CD4-positive, CD25-positive, alpha-beta regulatory T cell (primary cell): Measurements from ENCODE around the gene TLK1. TPM values are rescaled to one million over a fixed set of nuclear protein-coding genes. Genes with fewer than 3 reads are reported as not detected.

ENCODE experiments used
- ATAC-seq, 2 donors: fragments of 150-1000 bp; cut with Tn5 transposase; one replicate each; pipeline ENCODE4 v1.10.0; 2021; ENCODE audit warnings: low read depth in 2 of 2, moderate number of reproducible peaks in 2 of 2, moderate library complexity in 1 of 2
- DNase-seq, 3 donors: peaks; one replicate each; pipeline versions ENCODE4 v3.0.0 to v3.0.0-alpha.2; 2012 to 2022; ENCODE audit warnings: mixed read lengths in 1 of 3
- H3K27ac ChIP-seq: one replicate; pipeline ENCODE4 v1.7.0; 2013; ENCODE audit warnings: mild to moderate bottlenecking, low read length; ENCODE audit not compliant: insufficient read depth, poor library complexity, severe bottlenecking
- H3K27me3 ChIP-seq: one replicate; pipeline ENCODE4 v1.7.0; 2013; ENCODE audit warnings: low read length; ENCODE audit not compliant: control insufficient read depth, insufficient read depth
- H3K36me3 ChIP-seq: one replicate; pipeline ENCODE4 v1.7.0; 2013; ENCODE audit warnings: mild to moderate bottlenecking, low read length, moderate library complexity; ENCODE audit not compliant: control insufficient read depth, insufficient read depth
- H3K4me1 ChIP-seq: 2 replicates; pipeline ENCODE4 v1.7.0; 2013; ENCODE audit warnings: mild to moderate bottlenecking, low read length; ENCODE audit not compliant: insufficient read depth, control insufficient read depth, poor library complexity, severe bottlenecking
- H3K4me3 ChIP-seq: one replicate; pipeline ENCODE4 v1.7.0; 2013; ENCODE audit warnings: low read depth, mild to moderate bottlenecking, low read length, moderate library complexity
- H3K9me3 ChIP-seq, 2 experiments: 1 replicate in 1 of 2; 2 replicates in 1 of 2; pipeline ENCODE4 v1.7.0; 2013; ENCODE audit warnings: low read length in 2 of 2, mild to moderate bottlenecking in 1 of 2, moderate library complexity in 1 of 2; ENCODE audit not compliant: control insufficient read depth in 2 of 2
- H3K27ac Mint-ChIP-seq, 3 donors: one replicate each; pipeline ENCODE4 v1.8.0; 2020 to 2022; ENCODE audit warnings: mild to moderate bottlenecking in 3 of 3, mixed read lengths in 3 of 3, moderate library complexity in 2 of 3
- H3K27me3 Mint-ChIP-seq: one replicate; pipeline ENCODE4 v1.8.0; 2022; ENCODE audit warnings: mild to moderate bottlenecking, mixed read lengths
- H3K36me3 Mint-ChIP-seq: one replicate; pipeline ENCODE4 v1.8.0; 2020; ENCODE audit warnings: mixed read lengths
- H3K4me1 Mint-ChIP-seq, 4 donors: one replicate each; pipeline ENCODE4 v1.8.0; 2020 to 2022; ENCODE audit warnings: mixed read lengths in 4 of 4, mild to moderate bottlenecking in 1 of 4
- H3K4me3 Mint-ChIP-seq, 4 donors: one replicate each; pipeline ENCODE4 v1.8.0; 2020 to 2022; ENCODE audit warnings: mild to moderate bottlenecking in 4 of 4, mixed read lengths in 4 of 4, moderate library complexity in 3 of 4
- H3K9me3 Mint-ChIP-seq, 7 donors: one replicate each; pipeline ENCODE4 v1.8.0; 2020 to 2022; ENCODE audit warnings: mixed read lengths in 7 of 7, mild to moderate bottlenecking in 3 of 7, moderate library complexity in 2 of 7
- polyA plus RNA-seq, 4 donors: library from polyadenylated mRNA; unstranded; fragments of 300-500 nt; fragmentation: Illumina TruSeq; gene quantifications; one replicate each; pipeline ENCODE4 v1.2.3, GENCODE V29; 2021
- total RNA-seq: library from RNA; stranded (reverse); gene quantifications from one replicate; pipeline ENCODE4 v1.2.3, GENCODE V29; 2022

The TLK1 gene
- total and polyA plus RNA-seq, 5 donors from 2014 or later: 33.9 to 179 (median 54.4) TPM

GRCh38 chr2:170973492-170974303, 187.0 kb downstream of the TLK1 start:
- Histone ChIP-seq H3K27me3 (no peaks in the 10 kb centered on the region), H3K36me3 (no peaks in the 10 kb centered on the region), H3K27ac (no peak overlapping the region), H3K4me3 (peak overlapping the region; percentile 41), H3K4me1 (peaks cover 14% of the 10 kb centered on the region), H3K9me3 (no peaks in the 10 kb centered on the region)
- Mint-ChIP-seq H3K27ac (peak overlapping the region in 2 of 3 donors; percentile 68 to 71), H3K4me1 (peaks cover 0 to 11% (median 4%) of the 10 kb centered on the region in 4 donors), H3K27me3 (no peaks in the 10 kb centered on the region), H3K4me3 (peak overlapping the region; percentile 83 to 88 (median 85)), H3K36me3 (no peaks in the 10 kb centered on the region), H3K9me3 (no peaks in the 10 kb centered on the region)
- peak; percentile 78 to 86 (median 81) for DNase-seq
- peak; percentile 98 for ATAC-seq

GRCh38 chr2:170973225-170973491, 187.5 kb downstream of the TLK1 start:
- Histone ChIP-seq H3K27me3 (no peaks in the 10 kb centered on the region), H3K36me3 (no peaks in the 10 kb centered on the region), H3K27ac (no peak overlapping the region), H3K4me1 (peaks cover 14% of the 10 kb centered on the region), H3K4me3 (peak overlapping the region; percentile 15), H3K9me3 (no peaks in the 10 kb centered on the region)
- no peak for DNase-seq
- no peaks in the 10 kb centered on the region for H3K36me3 Mint-ChIP-seq
- H3K4me1 Mint-ChIP-seq: peaks cover 0 to 11% (median 4%) of the 10 kb centered on the region in 4 donors
- H3K9me3 Mint-ChIP-seq: no peaks in the 10 kb centered on the region
- H3K27ac Mint-ChIP-seq: peak overlapping the region in 1 of 3 donors; percentile 35
- ATAC-seq: no peak
- H3K27me3 Mint-ChIP-seq: no peaks in the 10 kb centered on the region
- peak overlapping the region; percentile 65 to 83 (median 78) for H3K4me3 Mint-ChIP-seq

GRCh38 chr2:170972296-170973224, 188.1 kb downstream of the TLK1 start:
- H3K27me3 ChIP-seq: no peaks in the 10 kb centered on the region
- Mint-ChIP-seq H3K36me3 (no peaks in the 10 kb centered on the region), H3K9me3 (no peaks in the 10 kb centered on the region), H3K4me3 (peak overlapping the region; percentile 65 to 83 (median 78)), H3K27ac (peak overlapping the region in 2 of 3 donors; percentile 20 to 35), H3K4me1 (peaks cover 0 to 11% (median 4%) of the 10 kb centered on the region in 4 donors), H3K27me3 (no peaks in the 10 kb centered on the region)
- DNase-seq: peak in 1 of 3 donors; percentile 16
- H3K4me3 ChIP-seq: peak overlapping the region; percentile 15
- H3K4me1 ChIP-seq: peaks cover 14% of the 10 kb centered on the region
- no peaks in the 10 kb centered on the region for H3K9me3 ChIP-seq
- ATAC-seq: no peak
- H3K36me3 ChIP-seq: peaks cover 4% of the 10 kb centered on the region
- no peak overlapping the region for H3K27ac ChIP-seq

- peaks cover 9% of the 10 kb centered on the region for H3K36me3 Mint-ChIP-seq
- H3K4me1 ChIP-seq: peaks cover 14% of the 10 kb centered on the region
- no peak overlapping the region for H3K27ac Mint-ChIP-seq
- H3K9me3 ChIP-seq: no peaks in the 10 kb centered on the region
- no peak overlapping the region for H3K4me3 ChIP-seq
- H3K4me3 Mint-ChIP-seq: no peak overlapping the region
- peaks cover 0 to 11% (median 4%) of the 10 kb centered on the region in 4 donors for H3K4me1 Mint-ChIP-seq
- H3K36me3 ChIP-seq: peaks cover 19% of the 10 kb centered on the region
- H3K27me3 Mint-ChIP-seq: no peaks in the 10 kb centered on the region
- no peaks in the 10 kb centered on the region for H3K27me3 ChIP-seq
- ATAC-seq (no peak), DNase-seq (no peak)
- H3K27ac ChIP-seq: no peak overlapping the region
- no peaks in the 10 kb centered on the region for H3K9me3 Mint-ChIP-seq
These were observed 189.6 kb downstream of the TLK1 start for GRCh38 chr2:170971071-170971470.

GRCh38 chr2:170969872-170970496, 190.7 kb downstream of the TLK1 start:
- Mint-ChIP-seq H3K9me3 (no peaks in the 10 kb centered on the region), H3K4me1 (peaks cover 0 to 11% (median 4%) of the 10 kb centered on the region in 4 donors), H3K27ac (no peak overlapping the region), H3K4me3 (peak overlapping the region in 1 of 4 donors; percentile 62), H3K36me3 (peaks cover 16% of the 10 kb centered on the region), H3K27me3 (no peaks in the 10 kb centered on the region)
- no peak overlapping the region for H3K27ac ChIP-seq
- peaks cover 14% of the 10 kb centered on the region for H3K4me1 ChIP-seq
- no peak overlapping the region for H3K4me3 ChIP-seq
- no peaks in the 10 kb centered on the region for H3K27me3 ChIP-seq
- ATAC-seq: no peak
- no peaks in the 10 kb centered on the region for H3K9me3 ChIP-seq
- peaks cover 30% of the 10 kb centered on the region for H3K36me3 ChIP-seq
- no peak for DNase-seq

GRCh38 chr2:170969030-170969429, 191.7 kb downstream of the TLK1 start:
- Mint-ChIP-seq H3K27me3 (no peaks in the 10 kb centered on the region), H3K4me1 (peaks cover 0 to 7% (median 2%) of the 10 kb centered on the region in 4 donors), H3K36me3 (peaks cover 22% of the 10 kb centered on the region), H3K4me3 (no peak overlapping the region), H3K9me3 (no peaks in the 10 kb centered on the region), H3K27ac (peak overlapping the region in 2 of 3 donors; percentile 6 to 38)
- Histone ChIP-seq H3K27me3 (no peaks in the 10 kb centered on the region), H3K4me1 (peaks cover 12% of the 10 kb centered on the region), H3K4me3 (no peak overlapping the region), H3K27ac (no peak overlapping the region), H3K9me3 (no peaks in the 10 kb centered on the region), H3K36me3 (peaks cover 36% of the 10 kb centered on the region)
- DNase-seq: no peak
- no peak for ATAC-seq

GRCh38 chr2:170968205-170969003, 192.3 kb downstream of the TLK1 start:
- H3K27ac ChIP-seq: no peak overlapping the region
- Mint-ChIP-seq H3K27ac (peak overlapping the region in 2 of 3 donors; percentile 38 to 85), H3K9me3 (no peaks in the 10 kb centered on the region), H3K4me1 (peaks cover 0 to 6% (median under 1%) of the 10 kb centered on the region in 4 donors), H3K36me3 (peaks cover 22% of the 10 kb centered on the region), H3K4me3 (peak overlapping the region in 1 of 4 donors; percentile 27), H3K27me3 (no peaks in the 10 kb centered on the region)
- H3K4me3 ChIP-seq: no peak overlapping the region
- ATAC-seq (no peak), DNase-seq (no peak)
- no peaks in the 10 kb centered on the region for H3K27me3 ChIP-seq
- H3K36me3 ChIP-seq: peaks cover 42% of the 10 kb centered on the region
- H3K9me3 ChIP-seq: no peaks in the 10 kb centered on the region
- H3K4me1 ChIP-seq: peaks cover 7% of the 10 kb centered on the region
